A204.1 (cell line): ENCODE results near the gene C4orf36.
"Not testable (repeated sequence)": the region's sequence is repeated elsewhere in the genome, so short reads cannot be mapped to it uniquely, and the experiment has no call there.

Experiments used
- FAIRE-seq: peaks from 2 replicates; lab custom pipeline; 2012; peaks lifted over from hg19 to GRCh38; lab: Jason Lieb, UNC

Gene C4orf36

DNA sequence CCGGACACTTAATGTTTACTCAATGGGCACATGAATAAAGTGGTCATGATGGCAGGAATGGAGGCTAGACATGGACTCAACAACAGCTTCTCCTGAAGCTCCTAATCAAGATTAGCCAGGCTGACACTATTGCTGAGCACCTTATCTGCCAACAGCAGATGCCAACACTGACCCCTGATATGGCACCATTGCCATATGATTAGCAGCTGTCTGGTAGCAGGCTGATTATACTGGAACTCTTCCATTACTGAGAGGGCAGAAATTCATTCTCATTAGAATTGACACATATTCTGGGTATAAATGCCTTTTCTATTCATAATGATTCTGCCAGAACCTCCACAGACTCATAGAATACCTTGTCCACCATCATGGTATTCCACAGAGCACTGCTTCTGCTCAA, 24.2 kb upstream of the C4orf36 start:
- no peak for FAIRE-seq

DNA sequence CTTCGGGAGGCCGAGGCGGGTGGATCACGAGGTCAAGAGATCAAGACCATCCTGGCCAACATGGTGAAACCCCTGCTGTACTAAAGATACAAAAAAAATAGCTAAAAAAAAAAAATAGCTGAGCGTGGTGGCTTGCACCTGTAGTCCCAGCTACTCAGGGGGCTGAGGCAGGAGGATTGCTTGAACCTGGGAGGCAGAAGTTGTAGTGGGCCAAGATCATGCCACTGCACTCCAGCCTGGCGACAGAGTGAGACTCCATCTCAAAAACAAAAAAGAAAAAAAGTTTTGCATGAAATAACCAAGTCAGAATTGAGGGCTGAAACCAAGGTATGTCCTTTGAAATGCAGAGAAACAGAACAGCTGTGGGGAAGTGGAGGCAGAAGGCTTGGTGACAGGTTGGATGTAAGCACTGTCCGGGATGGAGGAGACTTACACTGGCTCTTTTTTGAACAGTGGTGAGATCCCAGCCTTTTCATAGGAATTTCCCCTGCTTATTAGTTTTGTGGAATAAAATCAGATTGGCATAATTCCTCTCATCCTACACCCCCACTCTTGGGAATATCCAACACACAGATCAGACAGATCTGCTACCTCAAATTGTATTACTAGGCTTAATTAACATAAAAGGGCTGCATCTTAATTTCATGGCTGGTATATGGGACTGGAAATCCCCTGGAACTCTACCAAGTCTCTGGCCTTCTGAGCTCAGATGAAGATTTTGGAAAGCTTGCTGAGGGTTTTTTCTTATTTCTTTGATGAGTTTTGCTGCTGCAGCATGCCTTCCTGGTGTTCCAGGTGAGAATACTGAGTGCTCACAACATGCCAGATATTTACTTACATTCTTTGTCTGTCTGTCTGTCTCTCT, 18.8 kb upstream of the C4orf36 start:
- no peak for FAIRE-seq

DNA sequence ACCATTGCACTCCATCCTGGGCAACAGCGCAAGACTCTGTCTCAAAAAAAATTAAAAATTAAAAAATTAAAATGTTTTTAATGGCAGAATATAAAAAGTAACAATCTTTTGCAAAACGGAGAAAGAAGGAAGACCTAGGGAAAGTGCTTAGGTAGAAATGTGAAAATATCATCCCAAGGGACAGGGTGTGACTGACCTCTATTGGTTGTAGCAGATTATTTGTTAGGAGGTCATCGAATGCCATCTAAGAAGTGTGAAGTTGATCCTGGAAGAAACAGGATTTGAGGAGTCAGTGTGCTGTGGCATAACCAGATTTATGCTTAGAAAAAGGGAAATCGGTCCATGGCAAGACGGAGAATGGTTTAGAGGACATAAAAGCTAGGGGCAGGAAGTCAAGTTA, 18.1 kb upstream of the C4orf36 start:
- no peak for FAIRE-seq

DNA sequence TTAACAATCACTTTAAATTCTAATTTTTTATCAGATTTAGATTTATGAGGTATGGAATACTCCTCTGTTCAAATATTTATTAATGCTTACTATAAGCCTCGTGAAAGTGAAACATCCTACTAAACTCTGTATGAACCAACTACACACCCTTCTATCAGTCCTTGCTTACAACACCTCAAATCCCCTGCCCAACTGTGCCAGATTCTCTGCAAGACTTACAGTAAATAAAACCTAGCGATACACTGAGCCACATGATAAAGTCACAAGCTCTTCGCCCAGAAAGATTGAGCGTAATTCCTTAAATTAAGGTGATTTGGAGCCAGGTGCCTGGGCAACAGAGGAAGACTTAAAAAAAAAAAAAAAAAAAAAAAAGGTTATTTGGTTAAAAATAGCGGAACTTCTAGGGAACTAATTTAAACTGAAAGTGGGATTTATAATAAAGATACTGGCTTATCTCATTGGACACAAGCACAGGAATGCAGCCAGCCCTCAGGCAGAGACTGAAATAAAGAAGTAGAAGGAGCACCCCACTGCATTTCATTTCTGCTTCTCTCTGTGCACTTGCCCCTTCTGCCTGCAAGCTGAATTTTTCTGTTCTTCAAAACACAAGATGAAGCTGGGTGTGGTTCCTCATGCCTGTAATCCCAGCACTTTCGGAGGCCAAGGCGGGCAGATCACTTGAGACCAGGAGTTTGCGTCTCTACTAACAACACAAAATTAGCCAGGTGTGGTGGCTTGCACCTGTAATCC, 17.5 kb upstream of the C4orf36 start:
- no peak for FAIRE-seq

DNA sequence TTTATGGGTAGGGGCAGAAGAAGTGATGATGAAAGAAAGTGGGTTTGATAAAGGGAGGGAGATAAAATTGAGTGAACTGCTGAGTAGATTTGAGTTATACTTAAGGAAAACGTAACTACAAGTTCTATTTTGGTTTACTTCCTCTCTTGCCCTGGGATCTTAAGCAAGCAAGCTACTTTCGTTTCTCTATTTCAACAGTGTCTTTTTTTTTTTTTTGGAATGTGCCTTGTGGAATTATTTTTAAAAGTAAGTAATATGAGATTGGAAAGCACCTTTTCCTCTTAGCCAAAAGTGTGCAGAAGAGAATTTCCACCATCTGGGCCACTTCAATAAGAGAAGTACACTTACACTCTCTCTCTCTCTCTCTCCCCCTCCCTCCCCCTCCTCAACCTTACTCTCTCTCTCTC, 16.0 kb upstream of the C4orf36 start:
- FAIRE-seq, result no peak

DNA sequence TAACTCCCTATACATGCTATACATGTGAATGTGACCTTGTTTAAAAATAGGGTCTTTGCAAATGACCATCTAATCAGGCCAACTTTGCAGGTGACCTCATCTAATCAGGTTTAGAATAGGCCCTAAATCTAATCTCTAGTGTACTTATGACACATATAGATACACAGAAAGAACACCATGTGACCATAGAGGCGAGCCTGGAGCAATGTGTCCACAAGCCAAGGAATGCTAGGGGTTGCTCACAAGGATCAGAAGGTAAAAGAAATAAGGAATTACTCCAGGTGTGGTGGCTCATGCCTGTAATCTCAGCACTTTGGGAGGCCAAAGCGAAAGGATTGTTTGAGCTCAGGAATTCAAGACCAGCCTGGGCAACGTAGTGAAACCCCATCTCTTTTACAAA, 9.6 kb upstream of the C4orf36 start:
- no peak for FAIRE-seq

DNA sequence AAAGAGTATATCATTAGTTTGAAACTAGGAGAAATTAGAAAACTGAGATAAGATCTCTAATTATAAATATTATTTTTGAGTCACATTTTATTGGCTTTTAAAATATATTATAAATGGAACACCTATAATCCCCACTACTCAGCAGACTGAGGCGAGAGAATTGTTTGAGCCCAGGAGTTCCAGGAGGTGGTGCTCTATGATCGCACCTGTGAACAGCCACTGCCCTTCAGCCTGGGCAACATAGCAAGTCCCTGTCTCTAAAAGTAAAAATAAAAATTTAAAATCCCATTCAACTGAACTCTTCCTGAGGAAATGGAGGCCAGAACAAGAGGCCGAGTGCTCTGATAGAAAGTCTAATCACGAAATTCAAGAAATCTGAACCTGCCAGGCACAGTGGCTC, 6.3 kb upstream of the C4orf36 start:
- no peak for FAIRE-seq

DNA sequence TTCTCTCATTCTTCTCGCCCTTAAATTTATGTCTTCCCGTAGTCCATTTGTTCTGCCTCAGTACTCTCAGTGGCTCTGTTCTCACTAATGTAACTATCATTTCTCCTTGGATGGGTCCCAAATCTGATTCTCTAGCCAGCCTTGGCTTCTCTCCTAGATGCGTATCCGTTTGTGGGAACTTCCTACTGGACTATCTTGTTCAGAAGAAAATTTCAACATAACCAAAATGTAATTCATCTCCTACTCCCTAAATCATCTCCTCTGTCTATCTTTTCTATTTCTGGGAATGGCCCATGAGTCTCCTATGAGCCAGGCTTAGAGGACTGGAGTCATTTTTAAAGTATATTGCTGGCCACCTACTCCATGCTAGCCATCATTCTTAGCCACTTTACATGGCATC, 4.4 kb upstream of the C4orf36 start:
- no peak for FAIRE-seq

DNA sequence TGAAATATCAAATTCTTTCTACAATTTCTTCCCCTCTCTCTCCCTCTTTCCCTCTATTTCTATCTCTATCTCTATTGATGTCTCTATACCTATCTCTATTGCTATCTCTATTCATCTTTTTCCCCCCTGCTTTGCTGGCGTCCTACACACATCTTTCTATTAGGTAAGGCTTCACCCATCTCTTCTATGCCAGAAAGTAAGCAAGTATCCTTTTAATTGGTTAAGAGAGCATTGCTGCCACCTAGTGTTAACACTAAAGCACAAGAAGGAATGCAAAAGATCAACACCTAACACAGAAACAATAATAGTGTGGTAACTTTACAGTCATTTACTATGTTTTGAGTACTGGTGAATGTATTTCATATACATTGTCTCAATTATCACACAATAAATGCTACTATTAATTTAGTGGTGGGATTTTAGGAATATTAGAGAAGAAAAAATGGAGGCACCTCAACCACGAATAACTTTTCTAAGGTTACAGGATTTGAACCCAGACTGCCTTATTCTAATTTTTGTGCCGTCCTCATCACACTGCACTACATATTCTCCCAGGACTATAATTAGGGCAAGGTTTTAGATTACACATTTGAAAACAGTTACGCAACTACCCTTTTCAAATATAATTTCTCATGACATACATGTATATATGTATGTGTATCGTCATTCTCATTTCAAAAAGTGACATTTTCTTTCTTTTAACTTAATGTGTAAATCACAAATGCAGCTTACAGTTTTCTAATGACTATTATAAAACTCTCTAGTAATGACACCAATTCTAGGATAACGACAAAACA, 3.7 kb upstream of the C4orf36 start:
- peak; percentile 95 for FAIRE-seq

DNA sequence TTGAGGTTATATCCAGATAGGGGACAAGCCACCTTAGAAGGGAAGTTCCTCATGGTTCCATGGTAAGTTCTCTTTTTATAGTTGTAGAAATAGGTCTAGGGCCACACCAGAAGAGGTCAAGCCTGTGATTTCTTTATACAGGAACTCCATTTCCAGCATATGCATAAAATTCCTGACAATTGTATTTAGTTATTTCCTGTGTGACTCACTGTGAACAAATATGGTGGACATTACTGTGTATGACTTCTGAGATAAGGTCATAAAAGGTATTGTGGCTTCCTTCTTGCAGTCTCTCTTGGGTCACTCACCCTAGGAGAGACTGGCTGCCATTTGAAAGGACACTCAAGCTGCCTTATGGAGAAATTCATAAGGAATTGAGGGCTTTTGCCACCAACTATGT, 2.2 kb upstream of the C4orf36 start:
- FAIRE-seq, result no peak

DNA sequence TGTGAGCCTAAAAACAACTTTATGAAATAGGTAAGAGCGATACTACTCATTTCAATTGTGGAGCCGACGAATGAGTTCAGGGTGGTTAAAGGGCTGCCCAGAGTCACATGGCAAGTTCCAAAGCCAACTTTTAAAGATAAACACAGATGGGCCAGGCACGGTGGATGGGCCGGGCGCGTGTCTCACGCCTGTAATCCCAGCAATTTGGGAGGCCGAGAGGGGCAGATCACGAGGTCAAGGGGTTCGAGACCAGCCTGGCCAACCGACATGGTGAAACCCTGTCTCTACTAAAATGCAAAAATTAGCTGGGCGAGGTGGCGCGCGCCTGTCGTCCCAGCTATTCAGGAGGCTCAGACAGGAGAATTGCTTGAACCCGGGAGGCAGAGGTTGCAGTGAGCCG, 914 bp upstream of the C4orf36 start:
- FAIRE-seq, result no peak

DNA sequence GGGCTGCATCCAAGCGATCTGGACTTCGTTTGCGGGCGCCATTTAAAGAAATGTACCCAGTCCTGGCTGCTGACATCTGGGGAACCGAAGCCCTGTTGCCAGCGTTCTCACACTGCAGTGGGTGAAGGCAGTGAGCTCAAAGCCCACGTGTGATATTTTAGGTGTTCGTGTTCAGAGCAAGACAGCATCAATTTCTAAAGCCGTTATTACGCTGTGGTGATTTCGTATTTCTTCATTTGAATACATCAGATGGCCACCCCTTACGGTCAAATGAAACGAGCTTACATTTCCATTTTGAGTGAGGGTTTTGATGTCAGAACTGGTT, 376 bp upstream of the C4orf36 start:
- FAIRE-seq, result no peak

DNA sequence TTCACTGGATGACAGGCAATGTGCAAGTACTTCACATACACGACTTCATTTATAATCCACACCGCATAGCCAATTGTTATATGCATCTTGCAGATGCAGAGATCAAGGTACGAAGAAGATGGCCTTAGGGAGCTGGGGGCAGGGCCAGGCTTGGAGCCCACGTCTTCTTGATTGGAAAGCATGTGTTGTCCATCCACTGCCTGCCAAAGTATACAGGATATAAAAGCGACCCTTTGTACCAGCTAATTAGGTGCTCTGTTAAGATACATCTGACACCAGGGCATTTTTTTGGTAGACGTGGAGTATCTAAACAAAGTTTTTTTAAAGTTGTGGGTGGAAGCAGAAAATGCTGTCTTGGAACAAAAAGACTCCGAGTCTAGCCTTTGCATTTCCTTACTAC, 1.4 kb downstream of the C4orf36 start:
- no peak for FAIRE-seq

DNA sequence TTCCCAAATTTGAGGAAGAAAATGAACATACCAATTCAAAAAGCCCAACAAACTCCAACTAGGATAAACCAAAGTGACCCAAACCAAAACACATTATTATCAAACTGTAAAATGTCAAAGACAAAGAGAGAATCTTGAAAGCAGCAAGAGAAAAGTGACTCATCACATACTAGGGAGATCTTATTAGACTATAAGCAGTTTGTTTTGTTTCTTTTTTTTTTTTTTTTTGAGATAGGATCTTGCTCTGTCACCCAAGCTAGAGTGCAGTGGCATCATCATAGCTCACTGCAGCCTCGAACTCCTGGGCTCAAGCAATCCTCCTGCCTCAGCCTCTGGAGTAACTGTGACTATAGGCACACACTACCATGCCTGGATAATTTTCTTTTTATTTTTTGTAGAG, 12.6 kb downstream of the C4orf36 start:
- no peak for FAIRE-seq

DNA sequence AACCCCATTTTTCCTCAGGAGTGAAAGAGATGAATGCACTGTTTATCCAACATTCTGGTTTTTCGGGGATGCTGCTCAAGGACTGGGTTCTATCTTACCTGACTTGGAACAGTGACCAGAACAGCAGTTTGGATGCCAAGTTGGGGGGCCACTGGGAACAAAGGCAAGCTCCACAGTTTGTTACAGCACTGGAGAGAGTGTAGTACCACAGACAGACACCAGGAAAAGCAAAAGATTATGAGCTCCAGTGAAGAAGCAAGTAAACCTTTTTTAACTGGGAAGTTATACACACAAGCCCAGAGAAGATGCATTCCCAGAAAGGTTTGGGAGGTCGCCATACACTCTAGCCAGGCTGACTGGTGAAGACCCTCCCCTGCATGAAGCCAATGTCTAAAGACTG, 13.6 kb downstream of the C4orf36 start:
- FAIRE-seq, result no peak

DNA sequence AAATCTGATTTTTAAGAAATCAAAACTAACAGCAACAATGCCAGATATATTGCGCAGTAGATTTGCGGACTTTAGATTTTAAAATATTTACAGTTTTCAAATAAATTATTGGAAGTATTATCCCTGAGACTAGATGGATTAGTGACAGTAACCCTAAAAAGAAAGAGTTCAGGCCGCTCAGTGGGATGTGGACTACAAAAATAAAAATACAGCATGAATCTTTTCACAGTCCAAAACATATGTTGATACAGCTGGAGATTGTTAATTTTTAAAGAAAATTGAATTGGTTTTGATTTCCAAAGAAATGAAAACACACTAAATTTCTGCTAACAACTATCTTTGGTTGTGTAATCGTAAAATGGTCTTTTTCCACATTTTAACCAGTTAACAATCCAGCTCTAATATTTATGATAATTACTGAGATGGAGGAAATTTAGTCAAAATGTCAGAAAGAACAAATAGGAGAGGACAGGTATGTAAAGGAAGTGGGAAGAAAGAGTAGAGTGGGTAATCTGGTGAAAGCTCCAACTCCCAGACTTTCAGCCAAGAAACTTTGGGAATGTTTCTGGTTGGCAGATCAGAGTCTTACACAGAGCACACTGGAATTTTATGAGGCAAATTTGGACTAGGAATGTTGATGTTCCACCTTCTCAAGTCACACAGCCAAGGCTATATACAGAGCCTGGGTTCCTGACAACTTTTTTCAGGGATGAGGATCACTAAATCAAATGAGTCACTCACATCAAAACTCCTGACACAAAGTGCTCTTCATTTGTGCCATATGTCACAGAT, 15.1 kb downstream of the C4orf36 start:
- no peak for FAIRE-seq

DNA sequence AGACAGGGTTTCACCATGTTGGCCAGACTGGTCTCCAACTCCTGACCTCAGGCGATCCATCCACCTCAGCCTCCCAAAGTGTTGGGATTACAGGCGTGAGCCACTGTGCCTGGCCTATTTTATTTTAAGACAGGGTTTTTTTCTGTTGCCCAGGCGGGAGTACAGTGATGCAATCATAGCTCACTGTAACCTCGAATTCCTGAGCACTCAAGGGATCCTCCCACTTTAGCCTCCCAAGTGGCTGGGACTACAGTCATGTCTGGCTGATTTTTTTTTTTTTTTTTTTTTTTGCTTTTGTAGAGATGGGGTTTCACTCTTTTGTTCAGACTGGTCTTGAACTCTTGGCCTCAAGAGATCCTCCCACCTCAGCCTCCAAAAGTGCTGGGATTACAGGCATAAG, 16.8 kb downstream of the C4orf36 start:
- not testable (repeated sequence) for FAIRE-seq

DNA sequence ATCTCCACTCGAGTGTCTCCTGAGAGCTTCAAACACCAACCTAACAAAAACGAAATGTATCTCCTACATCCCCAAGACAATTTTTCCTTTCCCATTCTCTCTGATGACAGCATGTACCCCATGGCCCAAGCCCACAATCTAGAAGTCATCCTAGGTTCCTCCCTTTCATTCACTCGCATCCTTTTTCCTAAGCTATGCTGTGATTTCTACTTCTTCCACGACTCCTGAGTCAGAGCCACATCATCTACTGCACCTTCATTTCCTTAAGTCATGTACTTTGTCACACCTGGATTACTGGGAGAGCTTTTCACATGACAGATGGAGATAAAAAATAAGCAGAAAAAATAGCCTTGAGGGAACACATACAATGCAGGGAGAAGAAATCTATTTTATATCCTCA, 20.1 kb downstream of the C4orf36 start:
- no peak for FAIRE-seq

DNA sequence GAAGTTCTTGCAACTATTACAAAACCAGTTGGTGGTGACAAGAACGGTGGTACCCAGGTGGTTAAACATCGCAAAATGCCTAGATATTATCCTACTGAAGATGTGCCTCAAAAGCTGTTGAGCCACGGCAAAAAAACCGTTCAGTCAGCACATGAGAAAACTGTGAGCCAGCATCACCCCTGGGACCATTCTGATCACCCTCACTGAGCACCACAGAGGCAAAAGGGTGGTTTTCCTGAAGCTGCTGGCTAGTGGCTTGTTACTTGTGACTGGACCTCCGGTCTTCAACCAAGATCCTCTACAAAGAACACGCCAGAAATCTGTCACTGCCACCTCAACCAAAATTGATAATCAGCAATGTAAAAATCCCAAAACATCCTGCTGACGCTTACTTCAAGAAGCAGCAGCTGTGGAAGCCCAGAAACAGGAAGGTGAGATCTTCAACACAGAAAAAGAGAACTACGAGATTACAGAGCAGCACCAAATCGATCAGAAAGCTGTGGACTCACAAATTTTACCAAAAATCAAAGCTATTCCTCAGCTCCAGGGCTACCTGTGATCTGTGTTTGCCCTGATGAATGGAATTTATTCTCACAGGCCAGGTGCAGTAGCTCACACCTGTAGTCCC, 21.7 kb downstream of the C4orf36 start:
- FAIRE-seq, result no peak

DNA sequence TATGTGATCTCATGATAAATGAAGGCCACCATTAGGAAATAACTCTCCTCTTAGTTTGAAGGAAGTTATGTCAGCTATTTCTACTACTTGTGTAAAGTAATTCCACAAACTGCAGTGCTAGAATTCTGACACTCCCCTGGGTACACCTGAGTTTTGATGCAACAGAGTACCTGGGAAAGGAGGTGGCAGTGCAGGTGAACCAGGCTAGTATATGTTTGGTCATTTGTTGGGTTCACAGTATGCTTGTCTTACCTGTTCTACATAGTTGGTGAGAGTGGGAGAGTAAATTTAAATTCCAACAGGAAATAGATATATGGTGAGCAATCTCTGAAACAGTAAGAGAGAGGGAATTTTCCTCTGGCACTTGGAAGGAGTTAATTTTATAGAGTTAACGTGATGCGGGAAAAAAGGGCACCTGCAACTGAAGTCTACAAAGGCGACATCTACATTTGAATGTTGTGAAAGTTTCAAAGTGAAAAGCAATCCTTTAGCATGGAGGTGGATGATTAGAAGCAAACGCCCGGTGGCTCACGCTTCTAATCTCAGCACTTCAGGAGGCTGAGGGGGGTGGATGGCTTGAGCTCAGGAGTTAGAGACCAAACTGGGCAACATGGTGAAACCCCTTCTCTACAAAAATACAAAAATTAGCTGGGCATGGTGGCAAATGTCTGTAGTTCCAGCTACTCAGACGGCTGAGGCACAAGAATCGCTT, 34.7 kb downstream of the C4orf36 start:
- no peak for FAIRE-seq

DNA sequence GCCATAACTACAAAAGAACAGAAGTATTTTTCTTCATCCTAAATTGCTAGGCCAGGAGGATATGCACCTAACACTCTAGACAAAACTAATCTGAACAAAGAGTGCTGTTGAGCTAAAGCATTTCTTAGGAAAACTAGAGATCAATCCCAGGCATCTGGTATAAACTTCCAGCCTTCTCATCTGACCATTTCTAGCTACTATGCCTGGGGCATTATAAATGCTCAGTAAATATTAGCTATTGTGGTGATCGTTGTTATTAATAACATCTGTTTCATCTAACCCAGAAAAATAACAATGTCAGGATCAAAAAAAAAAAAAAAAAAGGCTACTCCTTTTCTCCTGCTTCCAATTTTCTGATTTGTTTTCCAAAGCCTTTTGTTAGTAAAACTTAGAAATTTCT, 35.3 kb downstream of the C4orf36 start:
- FAIRE-seq, result no peak
